SK-N-MC (cell line): Measurements from ENCODE around the gene TOR1B.

Source experiments
- EZH2 ChIP-seq: fragments of 200-600 bp; sonication (generic); IDR thresholded peaks from one replicate; pipeline ENCODE4 v1.6.1; 2017; ENCODE audit warnings: antibody characterized with exemption
- POLR2AphosphoS5 ChIP-seq: IDR thresholded peaks from 2 replicates; pipeline ENCODE4 v1.6.1; 2012; ENCODE audit warnings: mild to moderate bottlenecking, low read depth, low read length, borderline replicate concordance

GRCh38 chr9:129776566-129776937 lies 26.4 kb upstream of the TOR1B start:
- TF ChIP-seq POLR2AphosphoS5: no peak
- TF ChIP-seq EZH2: no peak
